ENCODE measurements around the gene COL13A1.

DNA sequence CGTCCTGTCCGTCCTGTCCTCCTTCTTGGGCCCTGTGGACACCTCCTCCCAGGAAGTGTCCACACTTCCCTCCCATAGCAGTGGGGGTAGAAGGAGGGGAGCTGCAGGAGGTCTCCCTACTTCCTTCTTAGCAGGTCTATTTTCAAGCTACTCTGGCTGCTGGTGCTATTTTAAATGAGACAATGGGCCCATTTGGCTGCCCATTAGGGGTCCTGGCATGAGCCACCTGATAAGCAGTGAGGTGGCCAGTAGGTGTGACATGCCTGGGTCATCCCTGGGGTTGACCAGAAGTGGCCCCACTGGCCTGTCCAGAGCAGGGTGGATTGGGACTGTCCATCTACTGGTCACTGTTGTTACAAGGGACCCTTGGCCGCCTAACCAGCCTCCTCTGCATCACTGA, 75.2 kb downstream of the COL13A1 start:
- no peak for TF ChIP-seq YY1 (IDR thresholded peaks at IDR 0.05; ENCODE audit: insufficient read depth, insufficient read length)
- no peak for TF ChIP-seq SUZ12 (IDR thresholded peaks at IDR 0.05; ENCODE audit: extremely low read depth, insufficient read depth, insufficient read length)
- TF ChIP-seq ZNF274 (IDR thresholded peaks at IDR 0.05; ENCODE audit: low read depth, low read length), result no peak

Data from NT2/D1 (cell line).